GM18951 (cell line): ENCODE results near the gene BLOC1S3.

Source experiments
- POLR2A ChIP-seq: IDR thresholded peaks from 4 replicates; pipeline ENCODE4 v1.6.1; 2011; ENCODE audit warnings: mild to moderate bottlenecking; ENCODE audit not compliant: insufficient read length, insufficient read depth; ENCODE audit errors: extremely low read depth
- in situ Hi-C: fragments of 300-500 bp; cut with MboI; formaldehyde crosslinking; loops from one replicate; pipeline ENCODE4 v1.12.0; 2022; ENCODE audit warnings: low sequenced_read_pairs, mixed read lengths, inconsistent platforms; ENCODE audit not compliant: unreplicated experiment

The BLOC1S3 gene

DNA sequence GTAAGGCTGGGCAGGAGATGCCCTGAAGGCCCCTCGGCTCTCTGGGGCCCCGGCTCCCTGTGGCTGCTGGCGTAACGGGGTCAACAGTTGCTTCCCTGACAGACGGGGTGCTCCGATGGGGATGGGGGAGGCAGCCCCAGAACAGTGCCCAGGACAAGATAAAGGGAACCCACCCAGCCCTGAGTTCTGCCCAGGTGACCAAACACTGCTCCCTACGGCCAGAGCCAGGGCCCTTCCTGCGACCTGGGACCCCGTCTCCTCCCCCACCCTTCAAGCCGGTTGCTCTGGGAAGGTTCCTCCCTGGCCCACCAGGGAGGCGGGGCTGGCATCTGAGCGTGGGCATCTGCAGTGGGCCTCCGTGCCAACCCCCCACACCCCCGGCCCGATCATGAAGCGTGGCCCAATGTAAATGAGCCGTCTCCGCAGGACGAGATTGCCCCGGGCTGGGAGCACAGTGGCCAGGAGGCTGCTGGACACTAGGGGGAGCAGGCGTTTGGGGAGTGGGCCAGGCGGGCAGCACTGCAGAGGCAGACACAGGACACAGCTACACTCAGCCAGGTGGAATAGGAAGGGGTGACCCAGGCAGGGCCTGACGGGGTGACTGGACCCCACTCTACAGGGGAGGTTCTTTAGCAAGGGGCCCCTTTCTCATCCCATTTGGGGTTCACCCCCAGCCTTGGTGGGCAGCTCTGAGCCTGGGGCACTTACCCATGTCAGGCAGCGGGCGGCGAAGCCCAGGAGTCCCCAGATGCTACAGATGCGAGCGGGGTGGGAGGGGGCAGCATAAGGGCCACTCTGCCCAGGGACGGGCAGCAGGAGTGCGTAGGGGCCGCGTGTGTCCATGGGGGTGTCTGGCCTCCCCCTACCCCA lies 16.6 kb upstream of the BLOC1S3 start:
- no peak for TF ChIP-seq POLR2A
- in situ Hi-C loops = no loop called here

DNA sequence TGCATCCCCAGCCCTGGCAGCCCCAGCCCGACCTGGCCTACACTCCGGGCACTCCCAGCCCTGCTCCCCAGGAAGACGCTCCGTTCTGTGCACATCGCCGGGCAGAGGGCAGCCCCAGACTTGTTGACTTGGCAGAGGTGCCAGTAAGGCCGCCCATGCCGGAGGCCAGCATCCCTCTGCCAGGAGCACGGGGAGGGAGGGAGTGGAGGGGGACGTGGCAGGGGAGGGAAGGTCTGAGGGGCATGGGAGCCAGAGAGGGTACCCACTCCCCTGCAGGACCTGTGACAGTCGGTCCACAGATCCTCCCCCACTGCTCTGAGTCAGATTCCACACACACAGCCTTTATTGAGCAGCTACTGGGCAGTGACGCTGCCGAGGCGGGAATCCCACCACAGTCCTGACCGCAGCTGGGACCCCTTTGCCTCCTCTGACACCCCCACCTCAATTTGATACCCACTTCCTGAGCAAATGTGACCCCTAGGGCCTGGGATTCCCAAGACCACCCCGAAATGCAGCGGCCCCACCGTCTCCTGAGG lies 15.9 kb upstream of the BLOC1S3 start:
- no peak for TF ChIP-seq POLR2A
- in situ Hi-C loops = no loop called here

DNA sequence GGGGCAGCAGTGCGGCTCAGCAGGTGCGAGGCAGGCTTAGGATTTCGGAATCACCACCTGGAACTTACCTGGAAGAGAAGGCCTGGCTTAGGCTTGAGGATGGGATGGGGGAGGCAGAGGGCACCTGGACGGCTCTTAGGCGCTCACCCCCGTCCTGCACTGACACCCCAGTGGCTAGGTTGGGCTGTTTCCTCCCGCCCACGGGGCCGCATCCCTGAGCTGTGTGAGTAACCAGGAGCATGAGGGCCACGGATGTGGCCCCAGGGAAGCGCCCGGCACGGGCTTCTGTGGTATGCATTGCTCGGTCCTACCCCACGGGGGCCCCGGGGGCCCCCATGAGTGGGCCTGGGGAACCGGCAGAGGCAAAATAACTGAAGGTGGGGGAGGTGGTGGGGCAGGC lies 15.4 kb upstream of the BLOC1S3 start:
- TF ChIP-seq POLR2A = no peak
- in situ Hi-C loops = no loop called here

DNA sequence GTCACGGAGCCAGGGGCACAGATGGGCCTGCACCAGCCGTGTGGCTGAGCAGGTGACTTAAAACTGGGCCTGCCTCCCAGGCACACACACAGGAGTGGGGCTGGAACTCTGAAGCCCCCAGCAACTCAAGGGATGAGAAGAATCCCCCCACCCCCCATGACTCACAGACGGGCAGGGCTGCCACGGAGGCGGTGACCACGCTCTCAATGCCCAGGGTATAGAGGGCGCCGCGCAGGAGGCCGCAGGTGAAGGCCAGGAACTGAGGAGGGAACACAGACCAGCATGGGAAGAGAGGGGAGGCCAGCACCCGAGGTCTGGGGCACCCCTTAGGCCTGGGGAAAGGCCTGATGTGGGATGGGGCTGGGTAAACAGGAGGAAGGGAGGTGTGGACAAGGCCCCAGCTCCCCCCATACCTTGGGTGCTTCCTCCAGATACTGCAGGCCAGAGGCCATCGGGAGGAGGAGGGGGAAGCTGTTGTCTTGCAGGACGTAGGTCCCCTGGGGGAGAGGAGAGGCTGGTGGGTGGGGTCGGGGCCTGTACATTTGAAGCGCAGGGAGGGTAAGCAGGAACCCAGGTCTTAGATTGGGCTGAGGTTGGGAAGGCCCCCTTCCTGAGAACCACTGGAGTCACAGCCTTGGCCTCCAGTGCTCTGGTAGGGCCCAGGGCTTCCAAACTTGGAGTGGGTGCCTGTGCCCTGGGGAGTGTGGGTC lies 14.7 kb upstream of the BLOC1S3 start:
- in situ Hi-C loops = no loop called here
- TF ChIP-seq POLR2A = no peak

DNA sequence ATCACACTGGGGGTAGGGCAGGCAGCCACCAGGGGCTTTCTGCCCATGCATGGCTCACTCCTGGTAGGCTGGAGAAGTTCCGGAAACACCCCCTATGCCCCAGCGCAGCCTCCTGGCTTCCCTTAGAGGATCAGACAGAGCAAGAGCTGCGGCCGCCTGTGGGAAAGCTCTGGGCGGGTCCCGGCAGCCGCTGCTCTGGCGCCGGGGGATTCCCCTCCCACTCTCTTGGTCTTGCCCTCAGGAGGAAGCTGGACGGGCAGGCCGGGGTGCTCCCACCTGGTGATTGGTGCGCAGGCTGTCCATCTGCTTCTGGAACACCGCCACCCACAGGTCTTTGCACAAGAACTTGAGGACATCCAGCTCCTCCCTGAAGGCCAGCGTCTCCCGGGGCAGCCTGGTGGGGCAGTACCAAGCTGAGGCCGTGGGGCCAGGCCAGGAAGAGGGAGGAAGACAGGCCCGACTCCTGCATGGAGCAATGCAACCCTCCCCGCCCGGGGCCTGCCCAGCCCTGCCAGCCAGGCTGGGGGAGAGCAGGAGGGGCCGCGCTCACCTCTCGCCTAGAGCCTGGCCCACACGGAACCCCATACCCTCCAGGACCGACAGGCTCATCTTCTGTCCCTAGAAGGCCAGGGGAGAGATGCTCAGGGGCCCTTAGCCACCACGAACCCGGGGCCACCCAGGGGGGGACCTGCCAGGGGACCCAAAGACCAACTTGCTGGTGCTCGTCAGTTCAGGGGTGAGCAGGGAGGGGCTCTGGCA lies 13.8 kb upstream of the BLOC1S3 start:
- in situ Hi-C loops = no loop called here
- peak; percentile 47 for TF ChIP-seq POLR2A

DNA sequence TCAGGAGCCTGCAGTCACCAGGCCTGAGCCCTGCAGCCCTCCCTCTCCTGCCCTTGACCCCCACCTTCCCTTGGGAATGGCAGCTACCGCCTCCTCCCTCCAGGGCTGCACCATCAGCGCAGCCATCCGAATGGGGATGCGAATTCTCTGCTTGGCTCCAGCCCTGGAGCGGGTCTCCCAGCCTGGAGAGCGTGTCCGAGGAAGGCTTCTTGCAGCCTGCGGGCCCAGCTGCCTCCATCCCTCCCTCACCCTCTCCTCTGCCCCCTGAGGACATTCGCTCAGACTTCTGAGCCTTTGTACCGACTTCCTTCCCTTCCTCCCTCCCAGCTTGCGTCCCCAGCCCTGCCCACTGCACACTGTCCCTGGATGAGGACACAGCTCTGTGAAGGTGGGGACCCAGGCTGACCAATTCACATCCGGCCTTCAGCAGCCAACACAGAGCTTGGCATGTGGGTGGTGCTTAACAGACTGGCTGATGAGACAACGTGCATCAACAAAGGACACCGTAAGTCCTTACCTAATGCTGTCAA lies 11.8 kb upstream of the BLOC1S3 start:
- no peak for TF ChIP-seq POLR2A
- in situ Hi-C loops = no loop called here

DNA sequence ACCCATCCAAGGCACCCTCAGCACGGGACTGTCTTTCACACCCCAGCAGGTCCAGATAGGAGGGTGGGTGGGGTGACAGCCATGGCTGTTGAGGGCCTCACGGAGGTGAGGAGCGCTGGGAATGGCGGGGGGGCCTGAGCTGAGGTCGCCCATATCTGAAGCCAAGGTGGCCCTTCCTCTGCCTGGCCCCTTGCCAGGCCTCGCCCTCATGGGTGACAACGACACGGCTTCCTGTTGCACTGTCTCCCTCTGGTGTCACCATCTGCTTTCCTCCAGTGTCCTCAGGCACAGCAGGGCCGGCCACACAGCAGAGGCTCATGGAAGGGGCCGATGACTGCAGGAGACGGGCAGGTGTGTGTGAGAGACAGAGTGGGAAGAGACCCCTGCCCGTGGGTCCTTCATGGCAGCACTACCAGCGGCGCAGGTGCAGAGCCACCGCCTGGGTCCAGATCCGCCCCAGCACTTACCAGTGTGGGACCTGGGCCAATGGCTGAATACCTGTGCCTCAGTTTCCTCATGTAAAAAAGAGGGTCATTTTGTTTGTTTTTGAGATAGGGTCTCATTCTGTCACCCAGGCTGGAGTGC lies 9.7 kb upstream of the BLOC1S3 start:
- no peak for TF ChIP-seq POLR2A
- in situ Hi-C loops = no loop called here

DNA sequence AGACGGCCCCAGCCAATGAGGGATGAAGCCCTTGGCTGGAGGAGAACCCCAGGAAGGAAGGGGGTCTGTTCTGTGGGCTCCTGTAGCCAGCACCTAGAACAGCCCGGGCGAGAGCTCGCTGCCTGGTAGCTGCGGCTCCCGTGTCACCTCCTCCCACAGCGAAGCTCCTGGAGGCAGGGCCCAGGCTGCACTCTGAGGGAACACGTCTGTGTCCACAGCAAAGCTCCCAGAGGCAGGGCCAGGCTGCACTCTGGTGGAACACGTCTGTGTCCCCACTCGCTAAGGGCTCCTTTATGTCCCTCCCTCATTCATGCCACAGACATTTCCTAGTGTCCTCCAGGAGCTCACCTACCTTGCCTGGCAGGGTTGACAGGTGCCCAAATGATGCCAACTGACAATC lies 9.0 kb upstream of the BLOC1S3 start:
- TF ChIP-seq POLR2A = no peak
- in situ Hi-C loops = no loop called here

DNA sequence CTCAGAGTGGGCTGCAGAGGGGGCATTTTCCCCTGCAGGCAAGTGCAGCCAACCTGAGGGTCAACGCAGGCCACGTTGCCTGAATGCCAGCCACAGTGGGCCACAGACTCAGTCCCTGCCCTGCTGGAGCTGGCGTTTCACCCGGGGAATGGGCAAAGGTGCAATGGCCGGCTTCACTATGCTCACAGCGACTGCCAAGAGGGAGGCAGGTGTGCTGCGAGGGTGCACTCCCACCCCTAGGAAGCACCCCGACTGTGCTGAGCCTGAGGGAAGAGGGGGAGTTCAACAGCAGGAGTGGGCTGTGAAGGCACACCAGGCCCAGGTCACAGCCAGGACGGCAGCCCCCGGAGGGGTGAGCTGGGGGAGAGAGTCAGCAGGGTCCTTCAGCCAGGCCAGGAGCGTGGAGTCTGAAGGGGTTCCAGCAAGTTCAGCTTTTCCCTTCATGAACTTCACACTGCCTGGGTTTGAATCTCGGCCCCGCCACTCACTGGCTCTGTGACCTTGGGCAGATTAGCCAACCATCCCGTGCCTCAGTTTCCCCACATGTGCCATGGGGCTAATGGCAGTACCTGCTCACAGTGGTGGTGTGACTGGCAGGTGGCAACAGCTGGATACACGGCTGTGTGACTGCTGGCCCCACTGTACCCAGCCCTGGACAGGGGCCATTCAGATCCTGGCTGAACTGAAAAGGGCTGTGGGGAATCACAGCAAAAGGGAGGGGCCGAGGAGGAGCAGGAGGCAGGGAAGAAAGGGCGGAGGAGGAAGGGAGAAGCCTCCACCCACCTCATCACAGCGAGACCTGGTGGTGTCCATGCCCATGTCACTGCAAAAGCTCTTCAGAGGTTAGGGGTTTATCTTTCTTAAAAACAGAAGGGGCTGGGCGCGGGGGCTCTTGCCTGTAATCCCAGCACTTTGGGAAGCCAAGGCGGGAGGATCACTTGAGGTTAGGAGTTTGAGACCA lies 8.2 kb upstream of the BLOC1S3 start:
- TF ChIP-seq POLR2A = no peak
- in situ Hi-C loops = no loop called here

DNA sequence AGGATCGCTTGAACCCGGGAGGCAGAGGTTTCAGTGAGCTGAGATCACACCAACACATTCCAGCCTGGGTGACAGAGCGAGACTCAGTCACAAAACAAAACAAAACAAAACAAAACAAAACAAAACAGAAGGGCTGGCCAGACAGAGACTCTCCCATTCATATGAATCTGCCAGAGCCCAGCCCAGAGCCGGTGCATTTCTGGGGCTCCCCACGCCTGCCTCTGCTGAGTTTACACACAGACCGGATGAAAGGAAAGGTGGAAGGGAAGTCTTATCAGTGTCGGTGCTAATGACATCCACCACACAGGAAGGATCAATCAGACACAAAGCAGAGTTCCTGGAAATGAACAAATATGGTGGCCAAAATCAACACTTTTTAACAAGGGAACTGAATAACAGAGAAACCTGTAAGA lies 7.4 kb upstream of the BLOC1S3 start:
- TF ChIP-seq POLR2A = no peak
- in situ Hi-C loops = no loop called here

DNA sequence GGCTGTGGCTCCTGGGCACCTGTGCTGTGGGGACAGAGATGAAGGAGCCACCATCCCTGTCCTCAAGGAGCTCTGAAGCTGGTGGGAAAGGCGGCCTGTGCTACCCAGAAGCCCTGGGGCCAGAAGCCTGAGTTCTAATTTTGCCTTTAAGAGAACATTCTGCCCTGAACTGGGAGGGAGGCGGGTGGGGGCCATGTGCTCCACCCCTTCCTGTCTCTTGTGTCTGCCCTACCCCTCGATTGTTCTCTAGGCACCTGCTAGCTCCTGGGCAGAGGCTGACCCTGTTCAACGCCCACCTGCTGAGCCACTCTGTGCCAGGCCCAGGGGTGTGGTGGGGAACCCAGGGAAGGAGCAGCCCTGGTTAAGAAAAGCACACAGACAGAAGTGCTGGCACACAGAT lies 6.4 kb upstream of the BLOC1S3 start:
- in situ Hi-C loops = no loop called here
- TF ChIP-seq POLR2A = no peak
